ENCODE results near the gene SLC5A3. TPM values are rescaled to one million over a fixed set of nuclear protein-coding genes. Genes with fewer than 3 reads are reported as not detected.

SLC5A3 gene
- total and polyA plus RNA-seq, 2 donors (not counting 1 experiment from before 2014, with no cell fraction given) = 1.2 to 16.7 TPM

DNA sequence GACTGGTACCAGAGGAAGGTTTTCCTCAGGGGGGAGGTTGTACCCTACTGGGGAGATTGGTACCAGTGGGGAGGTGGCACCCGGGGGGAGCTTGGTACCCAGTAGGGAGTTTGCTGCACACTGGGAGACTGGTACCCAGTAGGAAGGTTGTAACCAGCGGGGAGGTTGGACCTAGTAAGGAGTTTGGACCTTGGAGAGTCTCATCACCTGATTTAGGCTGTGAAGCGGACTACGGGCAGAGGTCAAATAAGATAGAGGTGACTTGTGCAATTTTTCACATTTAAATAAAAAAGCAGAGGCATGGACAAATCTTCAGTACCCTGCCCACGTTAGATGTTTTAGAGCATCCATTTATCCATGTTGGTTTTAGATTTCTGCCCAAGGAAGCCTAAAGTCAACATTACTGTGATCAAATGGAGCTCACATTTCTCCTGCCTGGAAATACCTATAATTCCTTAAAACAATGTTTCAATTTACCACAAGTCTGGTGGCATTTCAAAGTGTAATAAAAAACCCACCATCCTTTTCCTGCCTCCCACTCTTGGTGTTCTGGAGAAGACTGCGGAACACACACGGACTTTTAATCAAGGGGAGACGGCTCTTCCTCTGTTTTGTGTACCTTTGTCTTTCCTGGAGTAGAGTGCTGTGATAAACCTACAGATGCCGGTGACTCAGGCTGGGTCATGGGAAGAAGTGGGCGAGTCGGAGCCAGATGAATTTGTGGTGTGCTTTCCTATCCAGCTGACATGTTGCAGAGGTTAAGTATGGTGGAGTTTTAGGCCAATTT lies 36.2 kb upstream of the SLC5A3 start:
- H3K4me3 Mint-ChIP-seq = no peak overlapping the region
- CTCF ChIA-PET = no interaction called here
- Histone ChIP-seq H4K20me1 (ENCODE audit: control insufficient read depth, insufficient read depth, low read length, poor library complexity, severe bottlenecking) (no peaks in the 10 kb centered on the region), H3K4me2 (replicated peaks; ENCODE audit: low read depth, low read length, poor library complexity, severe bottlenecking) (no peak overlapping the region), H3K27ac (ENCODE audit: low read length in 2 of 2) (no peak overlapping the region), H2AFZ (ENCODE audit: insufficient read depth, low read depth, low read length, poor library complexity, severe bottlenecking) (no peak overlapping the region), H3K4me1 (ENCODE audit: control insufficient read depth in 2 of 2, insufficient read depth in 2 of 2, low read length in 2 of 2) (no peaks in the 10 kb centered on the region), H3K79me2 (ENCODE audit: control insufficient read depth, insufficient read depth, low read length) (no peaks in the 10 kb centered on the region), H3K9ac (ENCODE audit: low read length) (no peak overlapping the region), H3K4me3 (ENCODE audit: control extremely low read depth in 1 of 5, extremely low read depth in 1 of 5, insufficient read depth in 1 of 5, low read depth in 2 of 5, low read length in 4 of 5) (no peak overlapping the region), H3K27me3 (replicated peaks in 1 of 4; ENCODE audit: control extremely low read depth in 1 of 4, control insufficient read depth in 3 of 4, insufficient read depth in 4 of 4, low read length in 3 of 4) (no peaks in the 10 kb centered on the region), H3K9me3 (ENCODE audit: control extremely low read depth in 1 of 3, control insufficient read depth in 2 of 3, insufficient read depth in 1 of 3, low read length in 2 of 3) (no peaks in the 10 kb centered on the region), H3K36me3 (replicated peaks in 1 of 2; ENCODE audit: control extremely low read depth in 1 of 2, control insufficient read depth in 1 of 2, extremely low read depth in 1 of 2, insufficient read depth in 2 of 2, low read length in 1 of 2) (no peaks in the 10 kb centered on the region)
- WGBS (ENCODE audit: insufficient coverage) = 100% methylated on average over 6 of the region's 11 CpGs
- no peak for TF ChIP-seq EZH2 (IDR thresholded peaks at IDR 0.05; ENCODE audit: borderline replicate concordance, insufficient read depth, low read depth, low read length, poor library complexity, severe bottlenecking)
- TF ChIP-seq, protein P1, sequence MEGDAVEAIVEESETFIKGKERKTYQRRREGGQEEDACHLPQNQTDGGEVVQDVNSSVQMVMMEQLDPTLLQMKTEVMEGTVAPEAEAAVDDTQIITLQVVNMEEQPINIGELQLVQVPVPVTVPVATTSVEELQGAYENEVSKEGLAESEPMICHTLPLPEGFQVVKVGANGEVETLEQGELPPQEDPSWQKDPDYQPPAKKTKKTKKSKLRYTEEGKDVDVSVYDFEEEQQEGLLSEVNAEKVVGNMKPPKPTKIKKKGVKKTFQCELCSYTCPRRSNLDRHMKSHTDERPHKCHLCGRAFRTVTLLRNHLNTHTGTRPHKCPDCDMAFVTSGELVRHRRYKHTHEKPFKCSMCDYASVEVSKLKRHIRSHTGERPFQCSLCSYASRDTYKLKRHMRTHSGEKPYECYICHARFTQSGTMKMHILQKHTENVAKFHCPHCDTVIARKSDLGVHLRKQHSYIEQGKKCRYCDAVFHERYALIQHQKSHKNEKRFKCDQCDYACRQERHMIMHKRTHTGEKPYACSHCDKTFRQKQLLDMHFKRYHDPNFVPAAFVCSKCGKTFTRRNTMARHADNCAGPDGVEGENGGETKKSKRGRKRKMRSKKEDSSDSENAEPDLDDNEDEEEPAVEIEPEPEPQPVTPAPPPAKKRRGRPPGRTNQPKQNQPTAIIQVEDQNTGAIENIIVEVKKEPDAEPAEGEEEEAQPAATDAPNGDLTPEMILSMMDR (IDR thresholded peaks at IDR 0.05) = no peak
- no peaks in the 10 kb centered on the region for H3K9me3 Mint-ChIP-seq (ENCODE audit: insufficient read depth)
- no peak overlapping the region for H3K27ac Mint-ChIP-seq
- no peak for DNase-seq
- intact Hi-C loops (cut with micrococcal nuclease) = no loop called here
- no peak for ATAC-seq (ENCODE audit: low read depth)
- no peaks in the 10 kb centered on the region for H3K4me1 Mint-ChIP-seq
- H3K27me3 Mint-ChIP-seq = peaks cover 2% of the 10 kb centered on the region
- POLR2A ChIA-PET = no interaction called here

DNA sequence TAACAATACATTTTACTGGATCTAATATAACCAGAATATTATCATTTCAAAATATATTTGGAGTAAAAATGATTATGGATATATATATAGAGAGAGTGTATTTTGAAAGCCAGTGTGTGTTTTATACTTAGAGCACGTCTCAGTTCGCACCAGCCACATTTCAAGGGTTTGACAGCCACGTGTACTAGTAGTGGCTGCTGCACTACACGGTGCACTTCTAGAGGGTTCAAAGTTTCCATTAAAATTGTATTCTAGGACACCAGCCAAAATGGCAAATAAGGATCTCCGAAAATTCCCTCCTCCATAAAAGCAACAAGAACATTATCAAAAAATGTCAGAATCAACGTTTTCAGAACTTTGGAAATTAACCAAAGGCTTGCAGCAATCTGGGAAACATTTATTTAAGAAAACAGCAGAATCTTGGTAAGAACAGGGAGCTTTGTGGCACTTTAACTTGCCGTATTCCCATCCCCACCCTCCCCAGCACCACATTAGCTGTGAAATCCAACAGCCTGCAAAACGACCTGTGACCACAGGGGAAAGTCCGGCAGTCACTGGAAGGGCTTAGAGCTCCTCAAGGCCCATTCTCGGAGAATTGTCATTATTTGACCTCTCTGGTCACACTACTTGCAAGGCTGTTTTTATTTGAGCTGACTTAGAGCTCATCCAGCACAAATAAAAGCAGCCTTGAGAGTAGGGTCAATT lies 33.5 kb upstream of the SLC5A3 start:
- no peaks in the 10 kb centered on the region for H3K36me3 ChIP-seq (replicated peaks in 1 of 2; ENCODE audit: control extremely low read depth in 1 of 2, control insufficient read depth in 1 of 2, extremely low read depth in 1 of 2, insufficient read depth in 2 of 2, low read length in 1 of 2)
- ATAC-seq (ENCODE audit: low read depth) (no peak), DNase-seq (no peak)
- Mint-ChIP-seq H3K27me3 (peaks cover 2% of the 10 kb centered on the region), H3K4me3 (no peak overlapping the region), H3K9me3 (ENCODE audit: insufficient read depth) (no peaks in the 10 kb centered on the region), H3K27ac (no peak overlapping the region), H3K4me1 (no peaks in the 10 kb centered on the region)
- H3K9me3 ChIP-seq (ENCODE audit: control extremely low read depth in 1 of 3, control insufficient read depth in 2 of 3, insufficient read depth in 1 of 3, low read length in 2 of 3) = no peaks in the 10 kb centered on the region
- H3K9ac ChIP-seq (ENCODE audit: low read length) = no peak overlapping the region
- H3K79me2 ChIP-seq (ENCODE audit: control insufficient read depth, insufficient read depth, low read length) = no peaks in the 10 kb centered on the region
- no peak overlapping the region for H3K4me3 ChIP-seq (ENCODE audit: control extremely low read depth in 1 of 5, extremely low read depth in 1 of 5, insufficient read depth in 1 of 5, low read depth in 2 of 5, low read length in 4 of 5)
- intact Hi-C loops (cut with micrococcal nuclease) = no loop called here
- POLR2A ChIA-PET = no interaction called here
- CTCF ChIA-PET = interaction anchor here (0.6 kb wide), 1 partner anchor 311 kb away, joined by 3 read pairs; no protein-coding TSS in a partner anchor
- 87% methylated on average over 10 of the region's 10 CpGs for WGBS (ENCODE audit: insufficient coverage)
- H3K27me3 ChIP-seq (replicated peaks in 1 of 4; ENCODE audit: control extremely low read depth in 1 of 4, control insufficient read depth in 3 of 4, insufficient read depth in 4 of 4, low read length in 3 of 4) = no peaks in the 10 kb centered on the region
- H3K4me2 ChIP-seq (replicated peaks; ENCODE audit: low read depth, low read length, poor library complexity, severe bottlenecking) = no peak overlapping the region
- no peaks in the 10 kb centered on the region for H4K20me1 ChIP-seq (ENCODE audit: control insufficient read depth, insufficient read depth, low read length, poor library complexity, severe bottlenecking)
- TF ChIP-seq, protein P1 (IDR thresholded peaks at IDR 0.05) = no peak
- TF ChIP-seq EZH2 (IDR thresholded peaks at IDR 0.05; ENCODE audit: borderline replicate concordance, insufficient read depth, low read depth, low read length, poor library complexity, severe bottlenecking) = no peak
- no peak overlapping the region for H2AFZ ChIP-seq (ENCODE audit: insufficient read depth, low read depth, low read length, poor library complexity, severe bottlenecking)
- H3K4me1 ChIP-seq (ENCODE audit: control insufficient read depth in 2 of 2, insufficient read depth in 2 of 2, low read length in 2 of 2) = no peaks in the 10 kb centered on the region
- H3K27ac ChIP-seq (ENCODE audit: low read length in 2 of 2) = no peak overlapping the region

All from B cell (primary cell).